Bronchial epithelial cell (primary cell): ENCODE data around the gene B4GALT5. TPM values are rescaled to one million over a fixed set of nuclear protein-coding genes. Genes with fewer than 3 reads are reported as not detected.

ENCODE experiments used
- DNase-seq: peaks from one replicate; pipeline ENCODE4 v3.0.0-alpha.2; 2010; ENCODE audit warnings: low read depth
- FAIRE-seq: peaks from 2 replicates; lab custom pipeline; 2011; peaks lifted over from hg19 to GRCh38; lab: Jason Lieb, UNC
- H3K27me3 ChIP-seq: 2 replicates; pipeline ENCODE4 v1.5.1; 2011; ENCODE audit warnings: low read length; ENCODE audit not compliant: control insufficient read depth, insufficient read depth
- H3K36me3 ChIP-seq: 2 replicates; pipeline ENCODE4 v1.5.1; 2011; ENCODE audit warnings: low read length; ENCODE audit not compliant: control insufficient read depth, insufficient read depth
- H3K4me3 ChIP-seq: 2 replicates; pipeline ENCODE4 v1.5.1; 2011; ENCODE audit warnings: mild to moderate bottlenecking, low read depth, low read length, control low read depth
- CTCF ChIP-seq: IDR thresholded peaks from 2 replicates; pipeline ENCODE4 v1.5.1; 2011; ENCODE audit warnings: mild to moderate bottlenecking, moderate library complexity, low read length, control low read depth, inconsistent platforms; ENCODE audit not compliant: insufficient read depth, severe bottlenecking
- total RNA-seq: library from RNA; depleted of rRNA; stranded (reverse); fragments of >200 nt; gene quantifications from 2 replicates; pipeline ENCODE4 v1.2.1, GENCODE V29; 2014

B4GALT5 gene
- total RNA-seq, 1 donor from 2014 or later, result 9.7 TPM

- Histone ChIP-seq H3K27me3 (no peaks in the 10 kb centered on the region), H3K36me3 (no peaks in the 10 kb centered on the region), H3K4me3 (no peak overlapping the region)
- TF ChIP-seq CTCF, result no peak
- DNase-seq (no peak), FAIRE-seq (no peak)
Observed at GRCh38 chr20:49684335-49684997, 29.2 kb downstream of the B4GALT5 start.

- H3K4me3 ChIP-seq, result no peak overlapping the region
- DNase-seq, result no peak
- FAIRE-seq, result no peak
Observed at GRCh38 chr20:49682798-49683197, 30.9 kb downstream of the B4GALT5 start.

GRCh38 chr20:49682278-49682677 is 31.4 kb downstream of the B4GALT5 start:
- TF ChIP-seq CTCF, result no peak
- no peaks in the 10 kb centered on the region for H3K27me3 ChIP-seq
- FAIRE-seq (no peak), DNase-seq (no peak)
- H3K36me3 ChIP-seq, result no peaks in the 10 kb centered on the region
- H3K4me3 ChIP-seq, result no peak overlapping the region

More at GRCh38 chr20:49682798-49683197, 30.9 kb downstream of the B4GALT5 start:
- no peak for TF ChIP-seq CTCF
- no peaks in the 10 kb centered on the region for H3K36me3 ChIP-seq
- H3K27me3 ChIP-seq, result no peaks in the 10 kb centered on the region

DNA sequence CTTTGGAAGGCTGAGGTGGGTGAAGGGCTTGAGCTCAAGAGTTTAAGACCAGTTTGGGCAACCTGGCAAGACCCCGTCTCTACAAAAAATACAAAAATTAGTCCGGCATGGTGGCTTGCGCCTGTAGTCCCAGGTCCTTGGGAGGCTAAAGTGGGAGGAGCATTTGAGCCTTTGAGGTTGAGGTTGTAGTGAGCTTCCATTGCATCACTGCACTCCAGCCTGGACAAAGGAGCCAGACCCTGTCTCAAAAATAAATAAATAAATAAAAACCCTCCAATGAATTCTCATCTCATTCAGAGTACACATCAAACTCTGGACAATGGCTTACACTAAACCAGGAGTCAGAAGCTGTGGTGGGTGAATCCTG is 31.8 kb downstream of the B4GALT5 start:
- TF ChIP-seq CTCF, result no peak
- Histone ChIP-seq H3K27me3 (no peaks in the 10 kb centered on the region), H3K4me3 (no peak overlapping the region), H3K36me3 (no peaks in the 10 kb centered on the region)
- DNase-seq (no peak), FAIRE-seq (no peak)

GRCh38 chr20:49680484-49680883 is 33.2 kb downstream of the B4GALT5 start:
- TF ChIP-seq CTCF, result no peak
- H3K36me3 ChIP-seq, result no peaks in the 10 kb centered on the region
- no peak for FAIRE-seq
- no peaks in the 10 kb centered on the region for H3K27me3 ChIP-seq
- DNase-seq, result no peak
- no peak overlapping the region for H3K4me3 ChIP-seq

- H3K36me3 ChIP-seq, result no peaks in the 10 kb centered on the region
- no peaks in the 10 kb centered on the region for H3K27me3 ChIP-seq
- no peak for TF ChIP-seq CTCF
- DNase-seq (no peak), FAIRE-seq (no peak)
- no peak overlapping the region for H3K4me3 ChIP-seq
Observed at GRCh38 chr20:49679634-49680033, 34.0 kb downstream of the B4GALT5 start.
